Measurements from ENCODE around the gene NPW.

Gene NPW

DNA sequence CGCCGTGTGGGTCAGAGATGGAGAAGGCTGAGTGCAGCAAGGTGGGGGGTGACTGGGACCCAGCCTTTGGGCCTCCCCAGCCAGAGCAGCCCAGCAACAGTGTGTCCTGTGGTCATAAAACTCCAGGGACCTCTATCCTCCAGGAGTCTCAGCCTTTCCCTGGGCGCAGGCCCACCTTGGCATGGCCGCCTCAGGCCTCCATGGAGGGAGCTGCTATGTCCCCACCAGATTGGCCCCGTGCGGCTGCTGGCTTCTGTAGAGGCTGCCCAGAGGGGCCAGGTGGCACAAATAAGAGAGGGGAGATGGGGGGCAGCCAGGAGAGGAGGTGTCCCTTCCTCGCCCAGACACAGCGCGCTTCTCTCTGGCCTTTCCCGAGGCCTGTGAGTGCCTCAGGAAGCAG lies 32.4 kb upstream of the NPW start:
- no peaks in the 10 kb centered on the region for H3K9me3 ChIP-seq
- no peak overlapping the region for H3K4me3 ChIP-seq
- no peak for DNase-seq
- no peak overlapping the region for H3K27ac ChIP-seq
- TF ChIP-seq, protein P1, sequence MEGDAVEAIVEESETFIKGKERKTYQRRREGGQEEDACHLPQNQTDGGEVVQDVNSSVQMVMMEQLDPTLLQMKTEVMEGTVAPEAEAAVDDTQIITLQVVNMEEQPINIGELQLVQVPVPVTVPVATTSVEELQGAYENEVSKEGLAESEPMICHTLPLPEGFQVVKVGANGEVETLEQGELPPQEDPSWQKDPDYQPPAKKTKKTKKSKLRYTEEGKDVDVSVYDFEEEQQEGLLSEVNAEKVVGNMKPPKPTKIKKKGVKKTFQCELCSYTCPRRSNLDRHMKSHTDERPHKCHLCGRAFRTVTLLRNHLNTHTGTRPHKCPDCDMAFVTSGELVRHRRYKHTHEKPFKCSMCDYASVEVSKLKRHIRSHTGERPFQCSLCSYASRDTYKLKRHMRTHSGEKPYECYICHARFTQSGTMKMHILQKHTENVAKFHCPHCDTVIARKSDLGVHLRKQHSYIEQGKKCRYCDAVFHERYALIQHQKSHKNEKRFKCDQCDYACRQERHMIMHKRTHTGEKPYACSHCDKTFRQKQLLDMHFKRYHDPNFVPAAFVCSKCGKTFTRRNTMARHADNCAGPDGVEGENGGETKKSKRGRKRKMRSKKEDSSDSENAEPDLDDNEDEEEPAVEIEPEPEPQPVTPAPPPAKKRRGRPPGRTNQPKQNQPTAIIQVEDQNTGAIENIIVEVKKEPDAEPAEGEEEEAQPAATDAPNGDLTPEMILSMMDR (IDR thresholded peaks at IDR 0.05): no peak
- intact Hi-C loops (cut with DNase I; ENCODE audit: low total_unique reads): no loop called here
- H3K4me1 ChIP-seq: peaks cover 8 to 55% (median 40%) of the 10 kb centered on the region in 4 donors
- H3K27me3 ChIP-seq: peaks cover 3 to 38% of the 10 kb centered on the region in 2 donors
- peaks cover 11 to 23% (median 11%) of the 10 kb centered on the region in 3 donors for H3K36me3 ChIP-seq

DNA sequence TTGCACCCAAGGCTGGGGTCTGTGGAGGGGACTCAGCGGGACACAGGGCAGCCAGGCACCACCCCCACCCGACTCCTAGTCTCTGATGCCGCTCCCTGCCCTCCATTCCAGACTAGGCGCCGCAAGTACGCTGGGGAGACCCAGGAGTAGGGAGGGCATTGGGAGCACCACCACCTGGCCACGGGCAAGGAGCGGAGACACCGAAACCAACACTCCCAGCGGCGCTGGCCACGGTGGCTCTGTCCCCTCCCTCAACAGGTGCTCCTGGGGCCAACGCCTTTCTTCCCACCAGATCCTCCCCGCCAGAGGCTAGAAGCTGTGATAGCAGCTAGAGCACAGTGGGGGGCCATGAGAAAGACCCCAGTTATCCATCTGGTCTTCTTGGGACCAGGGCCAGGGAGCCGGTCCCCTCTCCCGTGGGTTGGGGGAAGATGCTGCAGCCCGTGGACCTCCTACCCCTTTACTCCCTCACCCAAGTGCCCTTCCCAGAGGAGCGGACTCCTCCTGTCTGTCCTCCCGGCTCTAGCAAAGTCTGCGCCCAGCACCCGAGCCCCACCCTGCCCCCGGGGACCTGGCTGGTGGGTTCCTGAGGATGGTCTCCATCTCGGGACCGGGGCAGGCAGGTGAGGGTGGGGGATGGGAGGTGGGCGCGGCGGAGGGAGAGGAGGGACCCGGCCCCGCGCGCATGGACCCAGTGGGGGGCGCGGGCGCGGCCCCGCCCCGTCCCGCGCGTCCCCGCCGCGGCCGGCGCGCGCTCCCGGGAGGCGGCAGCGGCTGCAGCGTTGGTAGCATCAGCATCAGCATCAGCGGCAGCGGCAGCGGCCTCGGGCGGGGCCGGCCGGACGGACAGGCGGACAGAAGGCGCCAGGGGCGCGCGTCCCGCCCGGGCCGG lies 30.1 kb upstream of the NPW start, which contains the start of gene SYNGR3:
Gene SYNGR3 (plus strand): TSS at position 762 of the 892 bp plus-strand sequence. CDS start 133 bp downstream, outside the sequence.
- H3K4me1 ChIP-seq: peaks cover 0 to 50% (median 40%) of the 10 kb centered on the region in 4 donors
- DNase-seq: no peak
- H3K27me3 ChIP-seq: peaks cover 3 to 48% of the 10 kb centered on the region in 2 donors
- H3K9me3 ChIP-seq: no peaks in the 10 kb centered on the region
- intact Hi-C loops (cut with DNase I; ENCODE audit: low total_unique reads): no loop called here
- H3K4me3 ChIP-seq: no peak within 1 kb of the TSS
- H3K36me3 ChIP-seq: peaks cover 11 to 23% (median 11%) of the 10 kb centered on the region in 3 donors
- H3K27ac ChIP-seq: no peak within 1 kb of the TSS
- TF ChIP-seq, protein P1 (IDR thresholded peaks at IDR 0.05): no peak

DNA sequence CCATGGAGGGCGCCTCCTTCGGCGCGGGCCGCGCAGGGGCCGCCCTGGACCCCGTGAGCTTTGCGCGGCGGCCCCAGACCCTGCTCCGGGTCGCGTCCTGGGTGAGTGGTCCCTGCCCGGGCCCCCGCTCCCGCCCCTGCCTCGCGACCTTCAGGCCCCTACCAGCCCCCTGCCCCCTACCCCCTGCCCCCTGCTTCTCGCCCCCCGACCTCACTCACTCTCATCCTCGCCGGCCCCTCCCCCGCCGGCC lies 29.6 kb upstream of the NPW start:
- Histone ChIP-seq H3K27ac (no peak overlapping the region), H3K36me3 (peaks cover 11 to 23% (median 11%) of the 10 kb centered on the region in 3 donors), H3K4me3 (no peak overlapping the region), H3K9me3 (no peaks in the 10 kb centered on the region), H3K4me1 (peaks cover 0 to 44% (median 34%) of the 10 kb centered on the region in 4 donors), H3K27me3 (peaks cover 3 to 48% of the 10 kb centered on the region in 2 donors)
- DNase-seq: no peak
- intact Hi-C loops (cut with DNase I; ENCODE audit: low total_unique reads): no loop called here
- TF ChIP-seq, protein P1 (IDR thresholded peaks at IDR 0.05): no peak

- no peak overlapping the region for H3K4me3 ChIP-seq
- intact Hi-C loops (cut with DNase I; ENCODE audit: low total_unique reads): no loop called here
- H3K9me3 ChIP-seq: no peaks in the 10 kb centered on the region
- TF ChIP-seq, protein P1 (IDR thresholded peaks at IDR 0.05): no peak
- peaks cover 3 to 48% of the 10 kb centered on the region in 2 donors for H3K27me3 ChIP-seq
- peaks cover 0 to 39% (median 30%) of the 10 kb centered on the region in 4 donors for H3K4me1 ChIP-seq
- no peak overlapping the region for H3K27ac ChIP-seq
- peaks cover 9 to 23% (median 11%) of the 10 kb centered on the region in 3 donors for H3K36me3 ChIP-seq
- no peak for DNase-seq
These were observed 29.0 kb upstream of the NPW start for GRCh38 chr16:1990351-1991134.

GRCh38 chr16:1991135-1991551 lies 28.4 kb upstream of the NPW start:
- peaks cover 0 to 35% (median 30%) of the 10 kb centered on the region in 4 donors for H3K4me1 ChIP-seq
- H3K9me3 ChIP-seq: no peaks in the 10 kb centered on the region
- DNase-seq: no peak
- TF ChIP-seq, protein P1 (IDR thresholded peaks at IDR 0.05): no peak
- peaks cover 5 to 17% (median 5%) of the 10 kb centered on the region in 3 donors for H3K36me3 ChIP-seq
- peaks cover 3 to 48% of the 10 kb centered on the region in 2 donors for H3K27me3 ChIP-seq
- intact Hi-C loops (cut with DNase I; ENCODE audit: low total_unique reads): no loop called here
- H3K4me3 ChIP-seq: no peak overlapping the region
- no peak overlapping the region for H3K27ac ChIP-seq
